LNCaP clone FGC (cell line): ENCODE results near the gene POMGNT2.

Experiments used
- DNase-seq: peaks from one replicate; pipeline ENCODE4 v3.0.0-alpha.2; 2011; ENCODE audit warnings: low read depth
- H3K4me3 ChIP-seq: 2 replicates; pipeline ENCODE4 v1.5.1; 2011; ENCODE audit warnings: mild to moderate bottlenecking, low read depth, low read length, control low read depth
- TF ChIP-seq, protein P1 (sequence below): IDR thresholded peaks from 2 replicates; pipeline ENCODE4 v1.5.1; 2012; ENCODE audit warnings: mild to moderate bottlenecking; ENCODE audit not compliant: control insufficient read depth, insufficient read depth; ENCODE audit errors: extremely low read depth

POMGNT2 gene

DNA sequence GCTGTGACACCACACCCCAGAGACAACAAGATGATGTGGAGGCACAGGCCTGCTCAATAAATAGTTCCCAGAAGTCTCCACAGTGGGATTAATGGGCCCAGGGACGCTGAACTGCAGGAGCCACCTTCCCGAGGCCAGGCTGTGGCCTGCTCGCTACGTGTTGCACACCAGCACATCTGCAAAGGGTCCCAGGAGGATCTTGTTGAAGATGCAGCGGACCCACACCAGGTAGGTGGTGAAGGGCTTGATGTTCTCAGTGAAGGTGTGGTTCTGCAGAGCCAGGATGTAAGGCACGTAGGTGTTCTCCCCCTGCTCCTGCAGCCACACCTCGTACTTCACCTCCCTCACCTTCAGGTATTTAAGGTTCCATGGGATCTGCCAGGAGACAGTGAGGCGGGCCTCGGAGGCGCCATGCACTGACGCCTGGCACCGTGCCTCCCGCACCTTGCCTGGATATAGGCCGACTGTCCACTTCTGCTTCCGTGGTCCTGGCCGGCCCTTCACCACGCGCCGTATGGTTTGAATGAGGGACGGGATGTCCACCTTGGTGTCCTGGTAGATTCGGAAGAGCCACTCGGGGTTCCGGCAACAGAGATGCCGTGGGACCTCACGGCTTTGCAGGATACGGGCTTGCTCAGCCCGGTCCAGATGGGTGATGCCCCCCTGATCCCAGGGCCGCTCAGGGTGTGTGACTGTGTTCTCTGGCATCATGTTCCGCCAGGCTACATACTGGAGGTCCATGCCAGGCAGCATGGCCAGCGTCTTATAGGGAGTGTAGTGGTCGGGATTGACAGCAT, 26.1 kb downstream of the POMGNT2 start:
- DNase-seq = no peak
- H3K4me3 ChIP-seq = no peak overlapping the region
- TF ChIP-seq, protein P1, sequence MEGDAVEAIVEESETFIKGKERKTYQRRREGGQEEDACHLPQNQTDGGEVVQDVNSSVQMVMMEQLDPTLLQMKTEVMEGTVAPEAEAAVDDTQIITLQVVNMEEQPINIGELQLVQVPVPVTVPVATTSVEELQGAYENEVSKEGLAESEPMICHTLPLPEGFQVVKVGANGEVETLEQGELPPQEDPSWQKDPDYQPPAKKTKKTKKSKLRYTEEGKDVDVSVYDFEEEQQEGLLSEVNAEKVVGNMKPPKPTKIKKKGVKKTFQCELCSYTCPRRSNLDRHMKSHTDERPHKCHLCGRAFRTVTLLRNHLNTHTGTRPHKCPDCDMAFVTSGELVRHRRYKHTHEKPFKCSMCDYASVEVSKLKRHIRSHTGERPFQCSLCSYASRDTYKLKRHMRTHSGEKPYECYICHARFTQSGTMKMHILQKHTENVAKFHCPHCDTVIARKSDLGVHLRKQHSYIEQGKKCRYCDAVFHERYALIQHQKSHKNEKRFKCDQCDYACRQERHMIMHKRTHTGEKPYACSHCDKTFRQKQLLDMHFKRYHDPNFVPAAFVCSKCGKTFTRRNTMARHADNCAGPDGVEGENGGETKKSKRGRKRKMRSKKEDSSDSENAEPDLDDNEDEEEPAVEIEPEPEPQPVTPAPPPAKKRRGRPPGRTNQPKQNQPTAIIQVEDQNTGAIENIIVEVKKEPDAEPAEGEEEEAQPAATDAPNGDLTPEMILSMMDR = no peak

DNA sequence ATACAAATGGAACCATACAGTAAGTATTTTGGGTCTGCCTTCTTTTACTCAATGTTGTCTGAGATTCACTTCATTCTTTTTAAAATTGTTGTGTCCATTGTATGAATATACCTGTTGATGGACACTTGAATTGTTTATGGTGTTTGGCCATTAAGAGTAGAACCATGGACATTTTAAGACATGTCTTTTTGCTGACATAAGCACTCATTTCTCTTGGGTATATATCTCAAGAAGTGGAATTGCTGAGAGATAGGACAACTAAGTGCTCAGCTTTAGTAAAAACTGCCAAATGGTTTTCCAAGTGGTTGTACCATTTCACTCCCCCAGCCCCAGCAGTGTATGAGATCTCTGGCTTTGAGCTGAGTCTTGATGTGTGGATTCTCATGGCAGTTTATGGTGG, 28.2 kb downstream of the POMGNT2 start:
- TF ChIP-seq, protein P1 = no peak
- H3K4me3 ChIP-seq = no peak overlapping the region
- no peak for DNase-seq

- TF ChIP-seq, protein P1 = no peak
- DNase-seq = no peak
- no peak overlapping the region for H3K4me3 ChIP-seq
Measured at GRCh38 chr3:43077261-43077660, 28.6 kb downstream of the POMGNT2 start.

DNA sequence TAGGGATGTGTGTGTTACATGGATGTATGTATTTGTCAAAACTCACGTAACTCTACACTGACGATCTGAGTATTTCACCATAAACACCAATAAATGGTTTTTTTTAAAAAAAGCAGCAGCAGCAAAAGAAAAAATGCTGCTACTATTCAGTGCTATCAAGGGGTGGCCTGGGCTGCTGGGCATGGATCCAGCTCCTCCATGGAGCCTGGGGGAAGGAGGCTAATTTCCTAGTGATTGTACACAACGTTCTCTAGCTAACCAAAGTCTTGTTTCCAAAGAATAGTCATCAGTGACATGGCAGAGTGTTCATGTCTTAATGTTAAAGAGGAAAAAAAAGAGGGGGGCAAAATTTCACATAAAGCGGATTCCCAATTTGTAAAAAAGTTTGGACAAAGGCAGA, 29.0 kb downstream of the POMGNT2 start:
- TF ChIP-seq, protein P1 = no peak
- no peak overlapping the region for H3K4me3 ChIP-seq
- no peak for DNase-seq

GRCh38 chr3:43075904-43076661, 29.8 kb downstream of the POMGNT2 start:
- H3K4me3 ChIP-seq = no peak overlapping the region
- TF ChIP-seq, protein P1 = no peak
- no peak for DNase-seq

GRCh38 chr3:43074901-43075689, 30.8 kb downstream of the POMGNT2 start:
- H3K4me3 ChIP-seq = no peak overlapping the region
- TF ChIP-seq, protein P1 = no peak
- no peak for DNase-seq
